Measurements from ENCODE around the gene ANTXRL. TPM values are rescaled to one million over a fixed set of nuclear protein-coding genes. Genes with fewer than 3 reads are reported as not detected.

Gene ANTXRL
- total RNA-seq, 4 donors from 2014 or later, result not detected

GRCh38 chr10:46326066-46326465 is 39.3 kb downstream of the ANTXRL start:
- Histone ChIP-seq H3K9me3 (no peaks in the 10 kb centered on the region), H3K27me3 (no peaks in the 10 kb centered on the region), H3K27ac (no peak overlapping the region), H3K4me1 (peaks cover 7% of the 10 kb centered on the region), H3K4me3 (no peak overlapping the region), H3K36me3 (no peaks in the 10 kb centered on the region)
- TF ChIP-seq EP300 (IDR thresholded peaks at IDR 0.05) (no peak), CTCF (IDR thresholded peaks at IDR 0.05) (no peak), POLR2A (IDR thresholded peaks at IDR 0.05) (no peak), POLR2AphosphoS5 (IDR thresholded peaks at IDR 0.05) (no peak)
- whole genome bisulfite sequencing, result 40% methylated on average over 1 of the region's 1 CpG
- DNase-seq (ENCODE audit: low spot score in 2 of 2), result no peak

- Histone ChIP-seq H3K4me1 (peaks cover 7% of the 10 kb centered on the region), H3K9me3 (no peaks in the 10 kb centered on the region), H3K4me3 (no peak overlapping the region), H3K27me3 (no peaks in the 10 kb centered on the region), H3K36me3 (no peaks in the 10 kb centered on the region), H3K27ac (no peak overlapping the region)
- peak in 1 of 2 donors; percentile 44 for DNase-seq (ENCODE audit: low spot score in 2 of 2)
- TF ChIP-seq POLR2AphosphoS5 (IDR thresholded peaks at IDR 0.05) (no peak), POLR2A (IDR thresholded peaks at IDR 0.05) (no peak), EP300 (IDR thresholded peaks at IDR 0.05) (no peak), CTCF (IDR thresholded peaks at IDR 0.05) (no peak)
- WGBS, result 80% methylated on average over 4 of the region's 4 CpGs
Observed at GRCh38 chr10:46326971-46327370, 40.2 kb downstream of the ANTXRL start.

GRCh38 chr10:46327685-46328084 is 40.9 kb downstream of the ANTXRL start:
- WGBS, result 84% methylated on average over 4 of the region's 5 CpGs
- H3K27ac ChIP-seq, result no peak overlapping the region
- TF ChIP-seq CTCF (IDR thresholded peaks at IDR 0.05) (no peak), POLR2AphosphoS5 (IDR thresholded peaks at IDR 0.05) (no peak), EP300 (IDR thresholded peaks at IDR 0.05) (no peak), POLR2A (IDR thresholded peaks at IDR 0.05) (no peak)
- peaks cover 7% of the 10 kb centered on the region for H3K4me1 ChIP-seq
- H3K4me3 ChIP-seq, result no peak overlapping the region
- H3K9me3 ChIP-seq, result no peaks in the 10 kb centered on the region
- no peaks in the 10 kb centered on the region for H3K27me3 ChIP-seq
- peak in 1 of 2 donors; percentile 54 for DNase-seq (ENCODE audit: low spot score in 2 of 2)
- H3K36me3 ChIP-seq, result no peaks in the 10 kb centered on the region

- no peak for DNase-seq (ENCODE audit: low spot score in 2 of 2)
- TF ChIP-seq CTCF (IDR thresholded peaks at IDR 0.05), result no peak
- WGBS, result 82% methylated on average over 8 of the region's 9 CpGs
Observed at GRCh38 chr10:46328853-46329689, 42.3 kb downstream of the ANTXRL start.

GRCh38 chr10:46329690-46330016 is 42.9 kb downstream of the ANTXRL start:
- Histone ChIP-seq H3K4me1 (peaks cover 7% of the 10 kb centered on the region), H3K4me3 (no peak overlapping the region), H3K9me3 (no peaks in the 10 kb centered on the region), H3K27ac (no peak overlapping the region), H3K36me3 (no peaks in the 10 kb centered on the region), H3K27me3 (no peaks in the 10 kb centered on the region)
- TF ChIP-seq POLR2A (IDR thresholded peaks at IDR 0.05) (no peak), POLR2AphosphoS5 (IDR thresholded peaks at IDR 0.05) (no peak), EP300 (IDR thresholded peaks at IDR 0.05) (no peak), CTCF (IDR thresholded peaks at IDR 0.05) (no peak)
- no peak for DNase-seq (ENCODE audit: low spot score in 2 of 2)
- WGBS, result 48% methylated on average over 6 of the region's 8 CpGs

More at GRCh38 chr10:46328853-46329689, 42.3 kb downstream of the ANTXRL start:
- no peaks in the 10 kb centered on the region for H3K27me3 ChIP-seq
- H3K9me3 ChIP-seq, result no peaks in the 10 kb centered on the region
- no peak overlapping the region for H3K4me3 ChIP-seq
- peaks cover 7% of the 10 kb centered on the region for H3K4me1 ChIP-seq
- H3K36me3 ChIP-seq, result no peaks in the 10 kb centered on the region
- H3K27ac ChIP-seq, result no peak overlapping the region

Measured in suprapubic skin (tissue), 4 donors.